GM23248 (cell line): Measurements from ENCODE around the gene CBFA2T2.

Source experiments
- EZH2 ChIP-seq: fragments of 200-600 bp; sonication (generic); IDR thresholded peaks from 2 replicates; pipeline ENCODE4 v1.6.1; 2018; ENCODE audit warnings: antibody characterized with exemption, mild to moderate bottlenecking; ENCODE audit not compliant: insufficient read depth, poor library complexity, severe bottlenecking
- EZH2phosphoT487 ChIP-seq: fragments of 200-600 bp; sonication (generic); IDR thresholded peaks from 2 replicates; pipeline ENCODE4 v1.6.1; 2018; ENCODE audit warnings: antibody characterized with exemption, moderate library complexity, mild to moderate bottlenecking, low read depth; ENCODE audit not compliant: insufficient read depth

- no peak for TF ChIP-seq EZH2phosphoT487
- TF ChIP-seq EZH2, result no peak
Measured at GRCh38 chr20:33470866-33471265, 19.0 kb upstream of the CBFA2T2 start.
